EH (cell line): ENCODE measurements around the gene BACH2.
"Not testable (repeated sequence)": the region's sequence is repeated elsewhere in the genome, so short reads cannot be mapped to it uniquely, and the experiment has no call there.

ENCODE experiments used
- DNase-seq: peaks from one replicate; pipeline ENCODE4 v3.0.0-alpha.2; 2015; ENCODE audit warnings: low read depth

BACH2 gene

GRCh38 chr6:90301816-90302215 is 5.2 kb upstream of the BACH2 start:
- DNase-seq: no peak

DNA sequence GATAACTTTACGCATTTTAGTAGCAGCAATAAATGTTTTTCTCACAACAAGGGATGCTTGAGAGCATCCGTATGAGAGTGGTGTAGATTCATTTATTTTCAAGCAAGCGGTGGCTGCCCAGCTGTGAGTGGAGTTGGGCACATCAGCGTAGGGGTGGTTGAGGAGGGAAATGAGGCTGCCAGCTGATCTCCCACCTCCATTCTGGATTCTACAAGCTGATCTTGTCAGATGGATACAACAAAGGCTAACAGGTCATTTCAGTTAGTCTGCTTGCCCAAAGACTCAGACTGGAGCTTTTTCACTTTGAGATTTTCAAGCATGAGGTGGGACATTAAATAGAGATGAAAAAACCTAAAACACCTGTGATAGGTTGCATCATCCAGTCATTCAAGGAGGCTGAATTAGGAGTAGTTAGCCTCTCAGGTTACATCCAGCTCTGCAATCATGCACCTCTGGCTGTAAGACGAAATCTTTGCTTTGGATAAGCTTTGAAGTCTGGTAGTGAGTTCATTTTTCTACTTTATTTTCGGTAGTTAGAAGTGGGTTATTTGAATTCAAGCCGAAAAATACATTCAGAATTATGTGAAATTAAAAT is 1.9 kb upstream of the BACH2 start:
- no peak for DNase-seq

DNA sequence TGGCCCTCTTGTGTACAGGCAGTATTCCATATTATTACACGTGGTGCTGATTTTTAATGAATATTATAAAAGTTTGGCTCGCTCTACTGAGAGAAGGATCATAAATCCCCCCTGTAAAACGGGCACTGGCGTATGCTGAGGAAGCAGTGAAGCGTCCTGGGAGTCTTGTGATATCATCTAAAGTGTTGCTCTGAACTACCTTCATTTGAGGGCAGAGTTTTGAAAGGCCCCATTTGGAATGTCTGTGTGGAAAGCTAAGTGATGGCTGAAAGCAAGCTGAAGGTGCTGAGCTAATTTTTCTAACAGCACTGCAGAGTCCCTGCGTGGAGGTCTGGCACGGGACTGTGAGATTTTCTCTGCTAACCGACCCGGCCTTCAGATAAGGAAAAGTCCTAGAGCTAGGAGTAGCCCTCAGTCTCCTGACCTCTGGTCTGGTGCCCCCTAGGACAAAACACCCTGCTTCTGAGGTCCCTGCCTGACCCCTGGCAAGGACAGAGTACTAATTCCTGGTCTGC is 1.3 kb upstream of the BACH2 start:
- DNase-seq: no peak

GRCh38 chr6:90297115-90297866 is 648 bp upstream of the BACH2 start:
- DNase-seq: no peak

GRCh38 chr6:90295854-90296340 is 746 bp downstream of the BACH2 start:
- peak; percentile 48 for DNase-seq

DNA sequence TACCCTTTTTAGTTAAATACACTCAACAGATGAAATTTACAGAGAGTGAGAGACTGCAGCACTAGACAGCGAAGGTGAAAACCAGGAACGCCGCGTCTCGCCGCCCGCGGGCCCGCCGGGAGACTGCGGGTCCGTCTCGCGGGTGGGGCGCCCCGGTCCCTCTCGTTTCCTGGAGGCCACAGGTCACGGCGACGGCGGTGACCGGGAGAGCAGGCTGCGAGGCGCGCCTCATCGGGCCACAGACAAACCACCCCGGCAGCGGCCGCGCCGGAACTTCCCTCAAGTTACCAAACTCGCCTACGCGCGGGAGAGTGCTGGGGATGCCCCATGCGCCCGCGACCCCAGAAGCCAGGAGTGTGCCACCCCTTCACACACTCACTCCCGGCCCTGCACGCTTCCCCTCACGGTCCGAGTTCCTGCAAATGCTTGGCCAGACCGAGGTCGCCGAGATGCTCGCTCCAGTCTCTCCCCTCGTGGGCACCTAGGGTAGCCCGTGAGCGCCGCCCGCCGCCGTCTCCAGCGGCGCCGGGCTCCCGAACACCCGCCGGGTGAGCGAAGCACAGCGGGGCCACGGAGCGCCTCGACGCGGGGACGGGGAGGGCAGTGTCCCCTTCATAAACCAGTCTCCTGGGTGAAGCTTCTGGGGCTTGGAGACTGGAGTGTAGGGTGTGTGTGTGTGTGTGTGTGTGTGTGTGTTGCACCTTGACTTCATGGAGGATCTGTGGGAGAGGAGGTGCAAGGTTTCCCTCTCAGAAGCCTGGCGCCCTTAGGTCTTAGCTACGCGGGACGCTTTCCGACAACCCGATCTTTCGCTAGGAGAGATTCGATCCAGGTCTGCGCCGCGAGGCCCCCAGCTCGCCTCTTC is 1.4 kb downstream of the BACH2 start:
- DNase-seq: peak; percentile 3

- DNase-seq: peak; percentile 3
Measured at GRCh38 chr6:90294614-90294988, 2.0 kb downstream of the BACH2 start.

DNA sequence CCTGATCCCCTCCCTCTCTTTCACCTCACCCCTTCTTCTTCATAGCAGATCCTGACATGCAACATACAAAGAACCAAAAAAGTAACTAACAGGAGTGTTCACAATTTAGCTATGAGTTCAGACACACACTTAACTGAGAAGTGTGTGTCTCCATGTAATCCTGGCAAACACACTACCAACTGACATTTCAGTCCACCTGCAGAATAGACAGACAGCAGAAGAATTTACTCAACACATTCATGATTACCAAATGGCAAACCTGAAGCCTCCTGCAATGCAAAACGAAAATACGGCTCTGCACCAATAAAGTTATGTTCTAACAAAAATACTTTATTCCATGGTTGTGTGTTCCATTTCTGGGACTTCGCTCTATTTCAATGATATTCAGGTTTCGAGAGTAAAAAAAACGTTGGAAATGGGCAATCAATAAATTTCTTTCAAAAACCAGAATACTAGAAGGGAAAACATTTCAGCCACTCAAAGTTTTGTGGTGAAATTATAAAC is 2.6 kb downstream of the BACH2 start:
- no peak for DNase-seq

GRCh38 chr6:90293319-90293953 is 3.2 kb downstream of the BACH2 start:
- DNase-seq: no peak

GRCh38 chr6:90291565-90291964 is 5.1 kb downstream of the BACH2 start:
- no peak for DNase-seq

GRCh38 chr6:90290811-90291420 is 5.7 kb downstream of the BACH2 start:
- no peak for DNase-seq

- DNase-seq: no peak
Measured at GRCh38 chr6:90289902-90290301, 6.7 kb downstream of the BACH2 start.

DNA sequence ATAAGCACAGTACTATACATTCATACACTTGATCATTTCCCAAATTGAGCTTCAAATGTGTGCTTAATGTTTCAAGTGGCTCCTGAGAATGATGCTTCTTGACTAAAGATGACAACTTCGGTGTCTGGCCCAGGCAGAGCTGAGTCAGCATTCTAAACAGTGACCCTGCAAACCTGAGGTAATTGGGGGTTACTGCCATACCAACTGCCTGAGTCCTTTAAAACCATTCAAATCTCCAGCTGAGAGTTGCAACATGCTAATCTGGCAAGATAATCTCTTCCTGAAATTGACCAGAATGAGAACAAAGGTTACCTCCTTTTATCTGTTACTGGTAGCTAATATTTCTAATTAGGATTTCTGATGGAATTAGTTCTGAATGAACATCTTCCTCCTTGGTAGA is 8.2 kb downstream of the BACH2 start:
- no peak for DNase-seq

DNA sequence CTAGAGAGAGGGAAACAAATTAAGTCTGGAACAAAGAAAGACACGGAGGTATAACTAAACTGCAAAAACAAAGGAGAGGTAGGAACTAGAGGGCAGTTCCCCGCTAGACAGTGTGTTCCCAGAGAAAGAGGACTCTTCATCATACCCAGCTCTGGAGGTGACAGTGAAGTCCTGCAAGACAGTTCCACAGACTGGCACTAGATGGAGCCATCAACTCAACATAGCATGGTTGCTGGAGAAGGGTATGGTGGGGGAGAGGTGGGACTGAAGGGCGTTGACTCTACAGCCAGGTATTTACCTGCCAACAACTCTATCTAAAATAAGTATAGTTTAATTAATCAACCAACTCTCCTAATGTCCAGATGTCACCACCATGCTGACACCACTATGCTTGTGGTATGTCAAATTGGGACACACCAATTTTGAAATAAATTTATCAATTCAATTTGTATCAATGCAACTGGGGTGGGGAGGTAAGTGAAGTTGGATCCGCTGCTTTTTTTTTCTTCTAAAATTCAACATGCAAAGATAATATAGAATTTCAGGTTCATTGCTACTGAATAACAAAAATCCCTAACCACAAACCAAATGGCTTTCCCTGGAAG is 9.7 kb downstream of the BACH2 start:
- DNase-seq: peak; percentile 46

DNA sequence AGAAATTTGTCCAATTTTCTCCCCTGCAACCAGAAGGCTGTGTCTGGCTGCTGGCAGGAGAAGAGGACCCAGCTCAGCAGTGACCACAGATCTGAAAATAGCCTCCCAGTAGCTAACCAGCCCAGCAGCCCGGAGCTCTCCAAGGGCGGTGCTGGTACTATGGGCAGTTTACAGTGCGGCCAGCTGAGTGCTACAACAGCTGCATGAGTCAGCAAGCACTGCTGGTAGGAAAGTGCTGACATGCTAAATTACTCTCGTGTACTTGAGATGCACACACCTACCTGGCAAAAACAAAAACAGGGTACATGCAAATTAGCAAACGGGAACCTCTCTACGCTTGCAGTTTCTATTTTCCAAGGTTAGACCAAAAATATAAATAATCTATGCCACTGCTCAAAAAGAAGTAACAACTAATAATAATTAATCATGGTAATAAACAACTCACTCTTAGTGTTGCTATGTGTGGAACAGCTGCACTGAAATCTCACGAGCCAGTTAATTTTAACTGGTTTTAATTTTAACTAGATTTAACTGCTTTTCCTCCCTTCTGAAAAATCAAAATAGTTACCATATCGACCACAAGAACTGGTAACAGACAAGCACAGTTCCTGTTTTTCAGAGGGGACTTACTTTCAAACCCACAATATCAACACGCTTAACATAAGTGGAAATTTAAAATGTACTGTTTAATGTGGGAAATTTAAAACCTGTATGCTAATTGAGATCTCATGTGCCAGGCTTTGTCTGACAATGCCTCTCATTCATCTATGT is 10.8 kb downstream of the BACH2 start:
- DNase-seq: peak; percentile 87

DNA sequence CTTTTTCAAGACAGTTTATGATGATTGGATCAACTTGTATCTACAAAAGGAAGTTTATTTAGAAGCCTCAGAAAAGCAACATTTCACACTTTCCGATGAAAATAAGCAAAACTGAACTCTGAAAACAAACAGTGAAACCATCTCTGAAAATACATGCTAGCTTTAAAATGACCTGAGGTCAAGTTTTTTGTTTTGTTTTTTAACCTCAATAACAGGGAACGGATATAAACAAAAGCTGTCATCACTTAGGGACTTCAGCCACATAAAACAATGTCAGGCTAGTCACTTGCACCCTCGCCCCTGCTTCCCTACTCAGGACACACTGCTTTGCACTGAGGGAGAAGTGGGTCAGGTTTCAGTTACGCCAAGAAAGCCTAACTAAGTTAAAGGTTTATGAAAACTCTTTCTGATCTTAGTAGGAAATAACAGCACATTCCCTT is 11.6 kb downstream of the BACH2 start:
- DNase-seq: no peak

DNA sequence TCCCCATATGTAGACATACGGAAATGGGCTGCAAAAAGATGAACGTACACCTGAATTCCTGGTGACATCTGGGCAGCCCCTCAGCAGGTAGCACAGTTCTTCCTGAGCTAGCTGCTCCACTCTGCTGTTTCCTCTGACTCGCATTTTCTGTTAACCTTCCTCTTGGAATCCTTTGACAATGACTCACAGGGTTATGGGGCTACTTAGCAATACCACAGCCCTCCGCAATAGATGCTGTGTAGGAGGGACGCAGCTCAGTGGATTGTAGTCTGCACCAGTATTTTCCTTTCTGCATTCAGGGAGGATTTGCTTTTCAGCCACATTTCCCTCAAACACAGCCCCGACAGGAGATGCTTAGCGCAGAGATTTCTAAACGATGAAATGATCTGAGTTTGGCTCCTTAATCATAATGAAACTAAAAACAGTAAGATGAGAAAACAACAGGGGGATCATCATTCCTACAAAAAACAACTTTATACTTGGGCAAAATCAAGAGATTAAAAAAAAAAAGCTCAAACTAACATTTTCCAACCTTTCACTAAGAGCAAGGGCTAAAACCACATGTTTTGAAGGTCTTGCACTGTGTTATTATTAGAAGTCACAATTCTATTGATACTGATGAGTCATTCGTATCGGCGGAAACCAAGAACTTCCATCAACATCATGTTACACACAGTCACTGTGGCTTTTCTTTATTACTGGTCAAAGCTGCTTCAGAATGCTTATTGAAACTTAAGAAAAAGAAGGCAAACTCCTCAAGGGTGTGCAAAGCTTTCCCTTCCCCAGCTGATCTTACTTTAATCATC is 12.2 kb downstream of the BACH2 start:
- peak; percentile 85 for DNase-seq

DNA sequence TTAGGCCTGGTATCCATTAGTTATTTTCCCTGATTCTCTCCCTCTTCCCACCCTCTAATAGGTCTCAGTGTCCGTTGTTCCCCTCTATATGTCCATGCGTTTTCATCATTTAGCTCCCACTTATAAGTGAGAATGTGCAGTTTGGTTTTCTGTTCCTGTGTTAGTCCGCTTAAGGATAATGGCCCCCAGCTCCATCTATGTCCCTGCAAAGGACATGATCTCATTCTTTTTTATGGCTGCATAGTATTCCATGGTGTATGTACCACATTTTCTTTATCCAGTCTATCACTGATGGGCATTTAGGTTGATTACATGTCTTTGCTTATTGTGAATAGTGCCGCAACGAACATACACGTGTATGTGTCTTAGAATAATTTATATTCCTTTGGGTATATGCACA is 14.4 kb downstream of the BACH2 start:
- DNase-seq: not testable (repeated sequence)

GRCh38 chr6:90278129-90278528 is 18.5 kb downstream of the BACH2 start:
- DNase-seq: no peak
